Measurements from ENCODE around the gene CEACAM21.
A peak's percentile ranks its signal among the peaks of the same experiment; 100 is the strongest.
"Not testable (repeated sequence)": the region's sequence is repeated elsewhere in the genome, so short reads cannot be mapped to it uniquely, and the experiment has no call there.

CEACAM21 gene

GRCh38 chr19:41582577-41583182, 6.7 kb downstream of the CEACAM21 start:
- H3K4me3 ChIP-seq (ENCODE audit: low read depth, low read length); H3K27ac ChIP-seq (ENCODE audit: extremely low read depth, low read depth, low read length); H3K9me3 ChIP-seq (ENCODE audit: control insufficient read depth, insufficient read depth, low read depth, low read length); H3K4me1 ChIP-seq (ENCODE audit: control insufficient read depth, insufficient read depth, low read length); H3K36me3 ChIP-seq (ENCODE audit: control insufficient read depth in 2 of 2, insufficient read depth in 1 of 2, low read length in 2 of 2); POLR2A ChIA-PET: not testable (repeated sequence)
- CTCF ChIA-PET: interaction anchor here (0.6 to 6.9 kb wide), 6 partner anchors 10 to 593 kb away, joined by 3 to 38 read pairs (median 4); no protein-coding TSS in a partner anchor
- TF ChIP-seq SETDB1 (IDR thresholded peaks at IDR 0.05; ENCODE audit: insufficient read length, low read length) (peak; percentile 47), ZNF585B (tag by site-specific recombination; IDR thresholded peaks at IDR 0.05) (peak; percentile 99)

GRCh38 chr19:41584260-41584810, 8.4 kb downstream of the CEACAM21 start:
- no peak overlapping the region for H3K4me3 ChIP-seq (ENCODE audit: low read depth, low read length)
- CTCF ChIA-PET: interaction anchor here (0.5 to 6.9 kb wide), 5 partner anchors 12 to 122 kb away, joined by 3 to 38 read pairs (median 3); no protein-coding TSS in a partner anchor
- no peaks in the 10 kb centered on the region for H3K9me3 ChIP-seq (ENCODE audit: control insufficient read depth, insufficient read depth, low read depth, low read length)
- no peak for TF ChIP-seq KLF1 (tag by site-specific recombination; IDR thresholded peaks at IDR 0.05)
- no peak for TF ChIP-seq ZNF133 (tag by site-specific recombination; IDR thresholded peaks at IDR 0.05)
- TF ChIP-seq ZNF549 (tag by site-specific recombination; IDR thresholded peaks at IDR 0.05): no peak
- no peak for TF ChIP-seq GLI4 (tag by site-specific recombination; IDR thresholded peaks at IDR 0.05)
- no peaks in the 10 kb centered on the region for H3K4me1 ChIP-seq (ENCODE audit: control insufficient read depth, insufficient read depth, low read length)
- POLR2A ChIA-PET: no interaction called here
- H3K36me3 ChIP-seq (ENCODE audit: control insufficient read depth in 2 of 2, insufficient read depth in 1 of 2, low read length in 2 of 2): no peaks in the 10 kb centered on the region
- no peak overlapping the region for H3K27ac ChIP-seq (ENCODE audit: extremely low read depth, low read depth, low read length)

- ChIA-PET POLR2A (no interaction called here), CTCF (interaction anchor here (0.5 to 6.9 kb wide), 4 partner anchors 13 to 122 kb away, joined by 3 to 38 read pairs (median 4); no protein-coding TSS in a partner anchor)
- H3K9me3 ChIP-seq (ENCODE audit: control insufficient read depth, insufficient read depth, low read depth, low read length): no peaks in the 10 kb centered on the region
- H3K36me3 ChIP-seq (ENCODE audit: control insufficient read depth in 2 of 2, insufficient read depth in 1 of 2, low read length in 2 of 2): no peaks in the 10 kb centered on the region
- H3K4me3 ChIP-seq (ENCODE audit: low read depth, low read length): no peak overlapping the region
- H3K27ac ChIP-seq (ENCODE audit: extremely low read depth, low read depth, low read length): no peak overlapping the region
- no peak for TF ChIP-seq ZNF416 (tag by site-specific recombination; IDR thresholded peaks at IDR 0.05)
- TF ChIP-seq SP3 (tag by site-specific recombination; IDR thresholded peaks at IDR 0.05): no peak
- no peak for TF ChIP-seq ZBTB17 (tag by site-specific recombination; IDR thresholded peaks at IDR 0.05)
- no peak for TF ChIP-seq SETDB1 (IDR thresholded peaks at IDR 0.05; ENCODE audit: insufficient read length, low read length)
- TF ChIP-seq ZNF311 (tag by site-specific recombination; IDR thresholded peaks at IDR 0.05; ENCODE audit: borderline replicate concordance): no peak
- no peak for TF ChIP-seq BCL6B (tag by site-specific recombination; IDR thresholded peaks at IDR 0.05)
- TF ChIP-seq, protein P1, sequence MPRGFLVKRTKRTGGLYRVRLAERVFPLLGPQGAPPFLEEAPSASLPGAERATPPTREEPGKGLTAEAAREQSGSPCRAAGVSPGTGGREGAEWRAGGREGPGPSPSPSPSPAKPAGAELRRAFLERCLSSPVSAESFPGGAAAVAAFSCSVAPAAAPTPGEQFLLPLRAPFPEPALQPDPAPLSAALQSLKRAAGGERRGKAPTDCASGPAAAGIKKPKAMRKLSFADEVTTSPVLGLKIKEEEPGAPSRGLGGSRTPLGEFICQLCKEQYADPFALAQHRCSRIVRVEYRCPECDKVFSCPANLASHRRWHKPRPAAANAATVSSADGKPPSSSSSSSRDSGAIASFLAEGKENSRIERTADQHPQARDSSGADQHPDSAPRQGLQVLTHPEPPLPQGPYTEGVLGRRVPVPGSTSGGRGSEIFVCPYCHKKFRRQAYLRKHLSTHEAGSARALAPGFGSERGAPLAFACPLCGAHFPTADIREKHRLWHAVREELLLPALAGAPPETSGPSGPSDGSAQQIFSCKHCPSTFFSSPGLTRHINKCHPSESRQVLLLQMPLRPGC (tag by site-specific recombination; IDR thresholded peaks at IDR 0.05): no peak
- no peak for TF ChIP-seq ZNF133 (tag by site-specific recombination; IDR thresholded peaks at IDR 0.05)
- no peak for TF ChIP-seq ZNF223 (tag by site-specific recombination; IDR thresholded peaks at IDR 0.05)
- TF ChIP-seq IKZF3 (tag by site-specific recombination; IDR thresholded peaks at IDR 0.05): no peak
- no peak for TF ChIP-seq ZNF654 (tag by site-specific recombination; IDR thresholded peaks at IDR 0.05; ENCODE audit: low read depth)
- TF ChIP-seq ZNF19 (tag by site-specific recombination; IDR thresholded peaks at IDR 0.05; ENCODE audit: low read depth): no peak
- TF ChIP-seq KLF7 (tag by site-specific recombination; IDR thresholded peaks at IDR 0.05; ENCODE audit: borderline replicate concordance): no peak
- no peak for TF ChIP-seq ZBTB21 (tag by site-specific recombination; IDR thresholded peaks at IDR 0.05)
- no peaks in the 10 kb centered on the region for H3K4me1 ChIP-seq (ENCODE audit: control insufficient read depth, insufficient read depth, low read length)
Measured at GRCh38 chr19:41584931-41585330, 9.0 kb downstream of the CEACAM21 start.

Measured in HEK293 (cell line).